UCSD-AML1 (cell line): Measurements from ENCODE around the gene CDCA4.
A peak's percentile ranks its signal among the peaks of the same experiment; 100 is the strongest.
"Not testable (repeated sequence)": the region's sequence is repeated elsewhere in the genome, so short reads cannot be mapped to it uniquely, and the experiment has no call there.

Experiments
- DNase-seq: peaks from one replicate; lab custom pipeline; 2025; ENCODE audit not compliant: unreplicated experiment; lab: John Stamatoyannopoulos, UW

Gene CDCA4

DNA sequence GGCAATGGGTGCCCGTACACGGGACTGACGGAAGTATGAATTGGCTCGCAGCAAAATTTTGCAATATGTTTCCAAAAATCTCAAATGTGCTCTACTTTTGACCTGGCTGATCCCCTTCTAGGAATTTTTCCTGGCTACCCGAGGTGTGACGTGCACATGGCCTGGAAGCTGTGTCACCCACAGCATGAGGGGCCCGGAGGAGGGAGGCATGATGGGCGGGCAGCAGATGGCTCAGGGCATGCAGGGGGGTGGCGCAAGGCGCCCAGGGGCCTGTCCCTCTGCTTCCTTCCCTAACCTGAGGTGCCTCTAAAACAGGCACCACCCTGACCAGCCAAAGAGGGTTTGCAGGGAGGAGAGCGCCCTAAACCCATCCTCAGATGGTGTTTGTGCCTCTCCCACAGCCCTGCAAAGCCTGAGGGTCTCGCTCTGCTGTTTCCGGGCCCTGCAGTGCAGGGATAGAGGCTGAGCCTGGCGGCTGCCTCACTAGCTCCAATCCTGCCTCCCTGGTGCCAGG, 37.7 kb upstream of the CDCA4 start:
- DNase-seq: no peak

DNA sequence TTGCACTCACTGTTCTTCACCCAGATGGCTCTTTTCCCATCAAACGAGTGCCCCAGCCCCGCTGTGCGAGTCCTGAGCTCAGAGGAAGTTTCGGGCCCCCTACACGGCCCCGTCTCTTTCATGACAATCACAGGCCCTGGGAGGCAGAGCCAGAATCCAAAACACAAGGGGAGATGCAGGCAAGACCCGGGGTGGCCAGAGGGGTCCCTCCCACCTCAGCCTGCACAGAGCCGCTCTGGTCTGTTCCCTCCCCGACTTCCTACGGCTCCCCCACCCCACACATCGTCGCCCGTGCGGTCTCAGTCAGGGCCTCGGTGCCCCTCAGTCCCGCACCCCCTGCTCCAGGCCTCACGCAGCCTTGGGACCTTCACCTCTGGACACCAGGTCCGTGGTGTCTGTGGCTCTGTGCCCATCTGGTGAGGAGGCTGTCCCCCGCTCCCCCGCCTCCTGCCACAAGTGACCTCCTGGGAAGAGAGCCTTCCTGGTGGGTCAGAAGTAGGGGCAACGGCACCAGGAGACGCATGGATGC, 35.5 kb upstream of the CDCA4 start:
- DNase-seq: no peak

DNA sequence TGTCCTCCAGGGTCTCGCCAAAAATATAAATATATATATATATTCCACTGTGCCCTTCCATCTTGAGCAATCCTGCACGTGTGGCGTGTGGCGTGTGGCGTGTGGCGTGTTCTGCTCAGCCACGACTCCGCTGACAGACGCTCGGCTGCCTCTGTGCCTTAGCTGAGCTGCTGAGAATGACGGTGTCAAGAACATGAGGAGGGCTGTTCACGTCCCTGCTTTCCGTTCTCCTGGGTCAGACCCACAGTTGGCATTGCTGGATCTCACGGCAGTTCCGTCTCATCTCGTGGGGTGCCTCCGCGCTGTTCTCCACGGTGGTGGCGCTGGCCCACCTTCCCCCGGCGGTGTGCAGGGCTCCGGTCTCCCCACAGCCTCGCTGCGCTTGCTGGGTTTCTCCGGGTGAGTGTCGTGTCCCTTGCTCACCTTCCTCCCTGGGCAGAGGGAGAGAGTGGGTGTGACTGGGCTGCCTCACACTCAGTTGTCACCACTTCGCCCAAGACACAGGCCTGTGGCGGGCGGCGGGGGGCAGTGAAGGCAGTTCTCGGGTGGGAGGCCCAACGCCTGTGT, 34.9 kb upstream of the CDCA4 start:
- no peak for DNase-seq

DNA sequence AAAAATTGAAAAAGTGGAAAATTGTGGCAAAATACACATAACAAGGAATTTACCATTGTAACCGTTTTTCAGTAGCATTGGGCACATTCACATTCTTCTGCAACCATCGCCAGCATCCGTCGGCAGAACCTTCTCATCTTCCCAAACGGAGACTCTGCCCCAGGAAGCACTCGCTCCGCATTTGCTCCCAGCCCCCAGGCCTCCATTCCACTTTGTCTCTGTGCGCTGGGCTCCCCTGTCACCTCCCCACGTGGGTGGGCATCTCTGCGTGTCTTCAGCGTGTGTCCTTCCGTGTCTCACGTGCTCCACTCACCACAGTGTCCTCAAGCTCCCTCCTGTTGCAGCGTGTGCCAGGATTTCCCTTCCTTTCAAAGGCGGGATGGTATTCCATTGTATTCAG, 34.5 kb upstream of the CDCA4 start:
- no peak for DNase-seq

DNA sequence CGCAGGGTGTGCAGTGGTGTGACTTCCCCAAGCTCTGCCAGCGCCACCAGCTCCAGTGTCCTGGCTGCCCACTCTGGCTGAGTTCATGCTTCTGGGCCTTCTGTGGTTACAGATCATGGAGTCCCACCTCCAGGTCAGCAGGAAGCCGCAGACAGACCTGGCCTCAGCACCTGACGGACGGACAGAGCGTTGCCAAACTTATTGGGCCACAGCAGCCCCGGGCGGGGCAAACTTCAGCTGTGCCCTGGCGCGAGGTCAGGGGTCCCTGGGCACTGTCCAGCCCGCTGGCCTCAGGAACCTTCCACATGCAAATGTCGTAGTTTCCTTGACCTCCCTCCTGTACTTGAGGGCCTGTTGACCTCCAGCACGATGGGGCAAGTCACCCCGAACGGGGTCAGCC, 33.1 kb upstream of the CDCA4 start:
- DNase-seq: no peak

DNA sequence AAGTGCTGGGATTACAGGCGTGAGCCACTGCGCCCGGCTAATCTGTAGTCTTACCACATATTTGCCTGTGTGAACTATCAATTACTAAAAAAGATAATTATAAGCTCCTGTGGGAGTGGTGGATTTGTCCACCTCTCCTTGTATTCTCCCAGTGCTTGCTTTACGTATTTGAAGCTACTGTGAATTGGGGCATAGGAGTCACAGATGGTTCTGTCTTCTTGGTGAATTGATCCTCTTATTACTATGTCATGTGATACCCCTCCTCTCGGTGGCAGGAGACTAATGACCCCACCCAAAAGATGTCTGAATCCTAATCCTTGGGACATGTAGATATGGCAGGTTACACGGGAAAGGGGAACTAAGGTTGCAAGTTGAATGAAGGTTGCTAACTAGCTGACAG, 32.5 kb upstream of the CDCA4 start:
- no peak for DNase-seq

DNA sequence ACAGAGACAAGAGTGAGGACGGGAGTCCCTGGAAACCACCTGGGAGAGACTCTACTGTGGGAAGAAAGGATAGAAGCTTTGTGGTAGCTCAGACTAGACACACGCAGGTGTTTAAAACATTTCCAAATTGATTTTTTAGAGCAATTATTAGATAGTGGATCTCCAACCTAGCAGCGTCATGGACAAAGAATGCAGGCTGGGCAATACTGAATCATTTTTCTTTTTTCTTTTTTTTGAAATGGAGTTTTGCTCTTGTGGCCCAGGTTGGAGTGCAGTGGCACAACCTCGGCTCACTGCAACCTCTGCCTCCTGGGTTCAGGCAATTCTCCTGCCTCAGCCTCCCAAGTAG, 31.2 kb upstream of the CDCA4 start:
- no peak for DNase-seq

DNA sequence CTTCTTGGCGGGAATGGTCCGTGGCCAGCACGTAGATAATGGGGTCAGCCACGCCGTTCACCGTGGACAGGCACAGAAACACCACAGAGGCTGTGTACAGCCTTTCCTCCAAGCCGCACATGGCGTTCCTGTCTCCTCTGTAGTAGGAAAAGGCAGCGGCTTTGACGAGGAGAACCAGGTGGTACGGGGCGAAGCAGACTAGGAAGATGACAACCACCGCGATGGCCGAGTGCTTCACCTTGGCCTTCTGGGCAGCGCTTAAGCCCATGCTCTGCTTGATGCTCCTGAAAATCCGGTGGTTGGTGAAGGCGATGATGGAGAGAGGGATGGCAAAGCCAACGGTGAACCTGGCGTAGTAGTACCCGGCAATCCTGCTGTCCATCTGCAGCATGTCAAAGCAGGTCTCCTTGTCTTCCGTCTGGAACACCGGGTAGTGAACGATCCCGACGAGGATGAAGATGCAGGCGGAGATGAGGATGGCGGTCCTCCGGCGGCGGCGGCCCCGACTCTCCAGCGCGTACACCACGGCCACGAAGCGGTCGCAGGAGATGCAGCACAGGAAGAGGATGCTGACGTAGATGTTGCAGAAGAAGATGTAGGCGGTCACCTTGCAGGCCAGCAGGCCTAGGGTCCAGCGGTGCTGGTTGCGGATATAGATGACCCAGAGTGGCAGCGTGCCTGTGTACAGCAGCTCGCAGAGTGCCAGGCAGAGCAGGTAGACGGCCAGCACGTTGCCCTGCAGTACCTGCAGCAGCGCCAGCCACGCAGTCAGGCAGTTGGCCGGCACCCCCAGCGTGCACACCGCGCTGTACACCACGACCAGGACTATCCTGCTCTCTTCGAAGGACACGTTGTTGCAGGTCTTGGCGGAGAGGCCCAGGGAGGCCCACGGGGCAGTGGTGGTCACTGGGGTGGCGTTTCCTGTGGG, 30.6 kb upstream of the CDCA4 start:
- no peak for DNase-seq

DNA sequence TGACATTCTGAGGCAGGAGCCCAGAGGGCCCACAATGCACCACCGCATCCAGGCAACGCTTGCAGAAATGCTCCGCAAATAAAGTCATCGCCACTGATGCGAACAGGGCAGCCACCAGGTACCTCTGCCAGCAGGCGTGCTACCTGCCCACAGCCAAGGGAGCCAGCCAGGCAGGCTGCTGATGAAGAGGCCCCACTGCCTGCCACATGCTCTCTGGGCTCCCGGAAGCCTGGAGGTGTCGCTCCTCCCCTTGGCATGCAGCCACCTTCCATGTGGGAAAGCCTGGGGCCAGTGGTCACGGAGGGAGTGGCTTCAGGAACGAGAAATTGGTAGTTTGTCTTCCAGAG, 29.6 kb upstream of the CDCA4 start:
- no peak for DNase-seq

DNA sequence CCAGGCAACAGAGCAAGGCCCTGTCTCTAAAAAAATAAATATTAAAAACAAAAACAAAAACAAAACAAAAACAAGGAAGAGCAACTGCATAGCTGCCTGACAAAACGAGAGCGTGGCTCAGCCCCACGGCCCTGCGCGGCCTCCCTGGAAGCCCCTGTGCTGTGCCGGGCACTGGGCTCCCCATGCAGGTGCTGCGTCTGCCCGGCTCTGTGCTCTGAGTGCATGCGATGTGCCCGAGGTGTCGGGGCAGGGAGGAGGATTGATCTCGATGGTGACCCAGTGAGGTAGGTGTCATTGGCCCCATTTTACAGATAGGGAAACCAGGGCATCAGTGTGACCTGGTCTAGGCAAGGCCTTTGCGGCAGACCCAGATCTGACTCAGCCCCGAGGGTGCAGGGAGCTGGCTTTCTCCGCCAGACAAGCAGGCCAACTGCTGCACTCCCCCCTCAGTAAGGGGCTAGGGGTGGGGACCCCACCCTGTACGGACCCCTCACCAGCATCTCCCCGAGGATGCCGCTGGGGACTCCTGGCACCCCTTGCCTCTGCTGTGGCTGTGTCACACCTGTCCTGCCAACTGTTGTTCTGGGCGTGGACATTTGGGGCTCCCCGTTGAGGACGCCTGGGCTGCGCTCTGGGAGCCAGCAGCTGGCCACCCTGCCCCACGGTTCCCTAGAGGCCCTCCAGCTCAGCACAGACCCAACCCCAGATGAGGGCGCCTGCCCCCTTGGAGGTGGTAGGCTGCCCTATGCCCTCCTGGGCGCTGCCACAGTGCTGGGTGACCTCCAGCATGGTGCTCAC, 29.1 kb upstream of the CDCA4 start:
- no peak for DNase-seq

DNA sequence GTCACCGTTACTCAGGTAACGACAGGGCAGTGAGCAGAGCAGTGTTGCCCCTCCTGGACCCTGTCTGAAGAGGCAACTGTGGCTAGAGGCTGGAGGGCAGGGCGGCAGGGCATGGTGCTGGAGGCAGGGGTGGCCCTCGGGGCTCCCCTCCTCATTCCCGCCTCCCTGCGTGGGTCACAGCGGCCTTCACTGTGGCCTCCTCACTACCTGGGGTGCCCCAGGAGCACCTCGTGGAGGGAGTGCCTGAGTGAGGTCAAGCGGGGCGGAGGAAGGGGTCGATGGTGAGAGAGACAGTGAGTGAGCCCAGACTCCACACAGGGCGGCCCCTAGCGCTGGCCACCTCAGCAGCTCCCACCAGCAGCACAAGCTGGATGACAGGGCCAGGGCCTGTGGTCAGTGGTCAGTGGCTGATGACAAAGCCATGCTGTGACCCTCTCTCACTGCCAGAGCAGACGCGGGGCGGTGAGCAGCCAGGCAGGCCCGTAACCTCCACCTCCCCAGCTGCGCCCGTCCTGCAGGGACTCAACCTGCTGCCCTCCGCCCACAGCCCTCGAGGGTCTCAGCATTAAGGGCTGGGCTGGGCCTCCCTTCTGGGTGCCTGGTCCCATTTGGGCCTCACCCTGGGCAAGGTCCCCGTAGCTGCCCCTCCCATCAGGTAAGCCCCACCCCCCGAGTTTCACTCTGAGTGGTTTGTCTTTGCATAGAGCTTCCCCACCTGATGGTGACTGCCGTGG, 26.6 kb upstream of the CDCA4 start:
- no peak for DNase-seq

DNA sequence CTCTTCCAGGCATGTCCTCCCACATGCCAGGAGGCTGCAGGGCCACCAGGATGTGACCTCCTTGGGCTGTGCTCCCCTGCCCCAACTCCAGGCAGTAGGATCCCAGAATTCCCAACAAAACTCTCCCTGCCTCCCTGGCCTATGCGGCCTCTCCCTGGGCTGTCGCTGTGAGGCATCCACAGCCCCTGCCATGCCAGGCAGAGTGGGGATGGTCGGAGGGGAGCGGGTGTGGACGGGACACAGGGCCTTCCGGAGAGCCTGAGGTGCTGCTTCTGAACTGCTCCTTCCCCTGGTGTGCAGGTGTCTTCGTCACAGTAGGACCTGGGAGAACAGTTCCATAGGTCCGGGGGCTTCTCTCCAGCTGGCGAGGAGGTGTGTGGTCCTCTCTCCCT, 26.0 kb upstream of the CDCA4 start:
- DNase-seq: no peak

DNA sequence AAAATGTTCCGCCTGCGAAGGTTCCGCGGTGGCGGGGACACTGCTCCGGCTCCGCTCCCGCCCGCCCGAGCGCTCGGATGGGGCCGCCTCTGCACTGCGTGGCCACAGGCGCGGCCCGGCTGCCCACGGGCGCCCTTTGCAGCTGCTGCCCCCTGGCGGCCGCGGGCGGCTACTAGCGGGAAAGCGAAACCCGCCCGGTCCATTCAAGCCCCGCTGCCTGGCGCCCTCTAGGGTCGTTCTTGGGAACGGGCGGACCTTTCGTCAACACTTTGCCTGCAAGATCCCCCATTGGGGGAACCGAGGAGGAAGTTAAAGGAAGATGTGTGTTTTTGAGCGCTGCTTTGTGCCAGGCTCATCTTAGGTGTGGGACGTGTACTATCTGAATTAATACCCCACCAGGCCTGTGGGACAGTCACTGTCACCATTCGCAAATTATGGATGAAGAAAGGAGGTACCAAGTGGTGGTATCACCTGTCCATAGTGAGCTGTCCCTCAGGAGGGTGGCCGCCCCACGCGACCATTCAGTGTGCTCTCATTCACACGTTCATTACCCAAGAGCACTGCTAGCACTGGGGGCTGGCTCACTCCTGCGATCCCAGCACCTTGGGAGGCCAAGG, 24.9 kb upstream of the CDCA4 start:
- peak; percentile 93 for DNase-seq

DNA sequence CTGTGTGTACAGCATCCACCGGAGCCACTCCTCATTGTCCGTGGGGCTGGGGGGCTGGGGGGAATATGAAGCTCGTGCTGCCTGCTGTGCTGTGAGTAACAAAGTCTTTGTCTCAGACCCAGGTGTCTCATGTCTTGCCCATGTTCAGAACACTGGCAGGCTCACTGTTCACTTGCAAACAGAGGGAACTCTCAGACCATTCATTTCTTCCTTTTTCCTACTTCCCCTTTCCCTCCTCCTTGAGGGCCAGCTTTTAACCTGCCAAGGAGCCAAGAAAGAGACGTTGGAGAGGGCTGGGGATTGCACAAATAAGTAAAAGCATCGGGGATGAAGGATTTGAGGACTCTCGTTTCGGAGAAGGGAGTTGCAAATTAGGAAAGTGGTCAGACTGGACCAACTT, 22.8 kb upstream of the CDCA4 start:
- DNase-seq: no peak

DNA sequence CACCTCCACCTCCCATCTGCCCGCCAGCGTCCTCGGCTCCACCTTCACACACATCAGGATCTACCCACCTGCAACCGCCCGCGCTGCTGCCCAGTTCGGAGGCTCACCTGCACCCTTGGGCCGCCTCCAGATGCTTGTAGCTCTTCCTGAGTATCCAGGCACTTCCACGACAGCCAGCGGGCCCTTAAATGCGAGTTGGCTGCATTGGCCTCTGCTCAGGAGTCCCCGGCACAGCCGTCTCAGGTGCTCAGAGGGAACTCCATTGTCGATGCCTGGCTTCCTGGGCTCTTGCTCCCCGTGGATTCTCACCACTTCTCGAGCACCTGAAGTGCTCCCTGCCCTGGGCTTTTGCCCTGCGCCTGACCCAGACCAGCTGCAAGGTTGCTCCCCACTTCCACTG, 21.9 kb upstream of the CDCA4 start:
- DNase-seq: no peak

DNA sequence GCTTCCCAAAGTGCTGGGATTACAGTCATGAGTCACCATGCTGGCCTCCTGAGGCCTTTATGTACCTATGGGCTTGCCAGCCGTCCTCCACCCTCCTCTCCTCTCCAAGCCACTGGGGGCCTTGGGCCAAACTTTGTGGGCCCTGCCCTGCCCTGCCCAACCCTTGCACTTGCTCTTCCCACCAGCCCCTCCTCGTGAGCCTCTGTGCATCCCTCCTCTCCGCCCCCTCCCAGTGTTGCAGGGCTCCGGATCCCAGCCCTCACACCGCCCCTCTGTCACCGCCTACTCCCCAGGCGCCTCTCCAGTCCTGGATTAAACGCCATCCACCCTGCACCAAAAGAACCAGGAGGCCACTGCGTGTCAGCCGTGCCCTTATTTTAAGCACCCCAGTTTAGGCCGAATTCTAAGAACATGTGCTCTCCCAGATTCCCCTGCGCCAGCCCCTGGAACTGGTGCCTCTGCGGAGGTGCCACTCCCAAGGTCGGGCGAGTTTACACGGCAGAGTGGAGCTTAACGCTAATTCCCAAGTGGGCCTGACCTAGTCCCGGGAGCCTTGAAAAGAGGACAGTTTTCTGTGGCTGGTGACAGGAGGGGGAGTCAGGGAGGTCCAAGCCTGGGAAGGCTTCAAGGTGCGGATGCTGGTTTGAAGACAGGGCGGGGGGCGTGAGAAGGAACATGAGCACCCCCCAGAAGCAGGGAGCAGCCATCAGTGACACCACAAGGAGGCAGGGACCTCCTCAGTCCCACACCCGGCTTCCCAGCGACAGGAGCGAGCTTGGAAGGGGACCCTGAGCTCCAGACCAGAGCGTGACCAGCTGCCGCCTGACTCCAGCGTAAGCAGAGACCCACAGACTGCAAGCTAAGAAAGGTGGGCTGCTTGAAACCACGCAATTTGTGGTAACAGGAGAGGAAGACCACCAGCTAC, 21.2 kb upstream of the CDCA4 start:
- no peak for DNase-seq

DNA sequence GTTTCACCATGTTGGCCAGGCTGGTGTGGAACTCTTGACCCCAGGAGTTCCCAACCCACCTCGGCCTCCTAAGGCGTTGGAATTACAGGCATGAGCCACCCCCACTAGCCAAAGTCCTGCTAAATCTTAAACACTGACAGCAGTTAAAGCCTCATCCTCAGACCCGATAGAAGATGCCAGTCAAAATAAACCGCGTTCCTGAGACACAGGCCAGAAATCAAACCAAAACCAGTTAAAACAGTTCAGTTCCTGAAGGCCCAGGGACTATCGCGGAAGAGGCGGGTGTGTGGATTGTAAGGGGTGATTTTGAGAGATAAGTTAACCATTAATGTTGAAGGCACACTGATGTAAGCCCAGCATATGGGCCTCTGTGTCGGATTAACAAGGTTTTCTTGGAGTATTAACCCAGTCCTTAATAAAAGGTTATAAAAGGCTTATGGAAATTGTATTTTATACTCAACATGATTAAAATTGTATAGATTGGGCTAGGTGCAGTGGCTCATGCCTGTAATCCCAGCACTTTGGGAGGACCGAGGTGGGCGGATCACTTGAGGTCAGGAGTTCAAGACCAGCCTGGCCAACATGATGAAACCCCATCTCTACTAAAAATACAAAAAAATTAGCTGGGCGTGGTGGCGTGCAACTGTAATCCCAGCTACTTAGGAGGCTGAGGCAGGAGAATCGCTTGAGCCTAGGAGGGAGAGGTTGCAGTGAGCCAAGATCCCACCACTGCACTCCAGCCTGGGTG, 18.7 kb upstream of the CDCA4 start:
- no peak for DNase-seq

DNA sequence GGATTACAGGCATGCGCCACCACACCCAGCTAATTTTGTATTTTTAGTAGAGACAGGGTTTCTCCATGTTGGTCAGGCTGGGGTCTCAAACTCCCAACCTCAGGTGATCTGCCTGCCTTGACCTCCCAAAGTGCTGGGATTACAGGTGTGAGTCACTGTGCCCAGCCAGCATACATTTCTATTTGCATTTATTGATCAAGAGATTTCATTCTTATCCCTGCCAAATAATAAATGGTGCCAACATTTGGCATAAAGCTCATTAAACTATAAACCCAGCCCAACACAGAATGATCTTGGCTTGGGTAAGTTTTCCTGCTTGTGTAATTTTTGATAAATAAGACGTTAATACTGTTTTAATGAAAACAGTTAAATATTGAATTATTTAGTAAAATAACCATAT, 14.7 kb upstream of the CDCA4 start:
- not testable (repeated sequence) for DNase-seq
